ENCODE results near the gene AMOTL1. TPM values are rescaled to one million over a fixed set of nuclear protein-coding genes. Genes with fewer than 3 reads are reported as not detected.

The AMOTL1 gene
- total RNA-seq, 1 experiment from 2014 or later = 76.6 TPM

DNA sequence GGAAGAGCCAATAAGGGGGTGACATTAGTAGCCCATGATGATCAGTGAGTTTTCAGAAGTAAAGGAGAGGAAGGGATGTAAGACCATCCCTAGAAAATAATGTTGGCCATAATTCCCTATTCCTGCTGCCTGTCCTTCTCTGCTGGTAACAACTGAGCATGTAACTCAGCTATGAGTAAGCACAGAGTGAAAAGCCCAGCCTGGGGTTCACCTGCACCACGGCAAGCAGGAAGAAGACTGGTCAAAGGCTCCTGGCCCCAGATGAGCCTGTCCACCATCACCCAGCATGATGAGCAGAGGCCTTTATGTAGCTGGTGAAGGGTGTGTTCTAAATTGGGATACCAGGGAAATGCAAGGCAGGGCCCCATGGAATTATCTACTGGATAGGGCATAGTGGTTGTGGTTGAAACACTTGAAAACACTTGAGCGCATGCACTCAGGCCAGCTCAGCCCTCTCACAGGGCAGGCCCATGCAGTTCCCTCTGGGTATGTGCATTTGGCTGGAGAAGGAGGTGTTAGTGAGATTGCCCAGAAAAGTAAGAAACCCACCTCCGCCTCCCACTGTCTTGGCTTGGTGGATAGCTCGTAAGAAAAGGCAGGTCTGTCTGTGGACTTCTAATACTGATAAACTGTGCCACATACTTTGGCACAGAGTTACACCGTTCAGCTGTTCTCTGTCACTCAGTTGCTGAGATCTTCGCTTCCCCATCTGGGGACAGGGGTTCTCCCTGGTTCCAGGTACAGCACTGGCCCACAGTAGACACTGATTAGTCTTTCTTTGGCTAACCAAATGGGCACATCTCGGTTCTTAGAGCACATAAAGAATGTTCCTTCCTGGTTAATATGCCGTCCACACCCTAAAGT lies 86.8 kb downstream of the AMOTL1 start:
- TF ChIP-seq CTCF (IDR thresholded peaks at IDR 0.05; ENCODE audit: unreplicated experiment) = no peak
- Mint-ChIP-seq H3K27me3 (ENCODE audit: insufficient read depth, unreplicated experiment) (no peaks in the 10 kb centered on the region), H3K4me3 (ENCODE audit: unreplicated experiment) (no peak overlapping the region), H3K27ac (ENCODE audit: low read depth, unreplicated experiment) (no peak overlapping the region), H3K4me1 (ENCODE audit: insufficient read depth, unreplicated experiment) (peaks cover 11% of the 10 kb centered on the region), H3K36me3 (ENCODE audit: insufficient read depth, unreplicated experiment) (peaks cover 74% of the 10 kb centered on the region), H3K9me3 (ENCODE audit: unreplicated experiment) (no peaks in the 10 kb centered on the region)
- no peak for DNase-seq (ENCODE audit: unreplicated experiment)
- no TSS peak for BruUV-seq (replicated peaks)
- ChIA-PET CTCF (interaction anchor here (1.2 to 6.1 kb wide), 4 partner anchors 10 to 233 kb away, joined by 4 to 64 read pairs (median 6); no protein-coding TSS in a partner anchor), POLR2A (interaction anchor here (0.8 kb wide), 1 partner anchor 9 kb away, joined by 3 read pairs; no protein-coding TSS in a partner anchor)
- intact Hi-C loops (cut with micrococcal nuclease) = no loop called here

GRCh38 chr11:94855666-94856065 lies 87.5 kb downstream of the AMOTL1 start:
- POLR2A ChIA-PET = no interaction called here
- CTCF ChIA-PET = no interaction called here

GRCh38 chr11:94856443-94856842 lies 88.3 kb downstream of the AMOTL1 start:
- TF ChIP-seq CTCF (IDR thresholded peaks at IDR 0.05; ENCODE audit: unreplicated experiment) = no peak
- BruUV-seq (replicated peaks) = no TSS peak
- H3K4me1 Mint-ChIP-seq (ENCODE audit: insufficient read depth, unreplicated experiment) = peaks cover 11% of the 10 kb centered on the region
- no peaks in the 10 kb centered on the region for H3K9me3 Mint-ChIP-seq (ENCODE audit: unreplicated experiment)
- peaks cover 78% of the 10 kb centered on the region for H3K36me3 Mint-ChIP-seq (ENCODE audit: insufficient read depth, unreplicated experiment)
- intact Hi-C loops (cut with micrococcal nuclease) = no loop called here
- ChIA-PET CTCF (interaction anchor here (0.6 to 1.0 kb wide), 3 partner anchors 41 to 989 kb away, joined by 3 read pairs; no protein-coding TSS in a partner anchor), POLR2A (interaction anchor here (1.0 kb wide), 1 partner anchor 11 kb away, joined by 3 read pairs; no protein-coding TSS in a partner anchor)
- H3K4me3 Mint-ChIP-seq (ENCODE audit: unreplicated experiment) = no peak overlapping the region
- H3K27me3 Mint-ChIP-seq (ENCODE audit: insufficient read depth, unreplicated experiment) = no peaks in the 10 kb centered on the region
- no peak for DNase-seq (ENCODE audit: unreplicated experiment)
- H3K27ac Mint-ChIP-seq (ENCODE audit: low read depth, unreplicated experiment) = peak overlapping the region; percentile 61

More at GRCh38 chr11:94855666-94856065, 87.5 kb downstream of the AMOTL1 start:
- intact Hi-C loops (cut with micrococcal nuclease) = no loop called here
- H3K27me3 Mint-ChIP-seq (ENCODE audit: insufficient read depth, unreplicated experiment) = no peaks in the 10 kb centered on the region
- H3K4me3 Mint-ChIP-seq (ENCODE audit: unreplicated experiment) = no peak overlapping the region
- H3K36me3 Mint-ChIP-seq (ENCODE audit: insufficient read depth, unreplicated experiment) = peaks cover 72% of the 10 kb centered on the region
- no peak for TF ChIP-seq CTCF (IDR thresholded peaks at IDR 0.05; ENCODE audit: unreplicated experiment)
- no peak for DNase-seq (ENCODE audit: unreplicated experiment)
- no TSS peak for BruUV-seq (replicated peaks)
- no peak overlapping the region for H3K27ac Mint-ChIP-seq (ENCODE audit: low read depth, unreplicated experiment)
- H3K4me1 Mint-ChIP-seq (ENCODE audit: insufficient read depth, unreplicated experiment) = peaks cover 11% of the 10 kb centered on the region
- H3K9me3 Mint-ChIP-seq (ENCODE audit: unreplicated experiment) = no peaks in the 10 kb centered on the region

DNA sequence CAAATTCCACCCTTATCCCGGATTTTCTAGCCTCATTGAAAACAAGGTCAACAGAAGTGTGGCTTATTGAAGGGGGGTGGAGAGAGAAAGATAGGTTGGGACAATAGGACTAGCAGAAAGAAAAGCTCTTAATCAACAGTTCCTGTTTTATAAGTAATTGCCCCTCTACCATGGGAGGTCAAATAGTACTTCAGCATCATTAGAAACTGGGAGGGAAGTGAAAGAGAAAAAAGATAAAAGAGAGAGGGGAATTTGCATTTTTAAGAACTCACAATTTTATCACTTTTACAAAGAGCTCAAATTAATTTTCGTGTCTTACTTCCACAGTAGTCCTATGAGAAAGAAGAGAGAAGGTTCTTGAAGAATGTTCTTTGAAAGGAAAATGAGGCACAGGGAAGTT lies 89.2 kb downstream of the AMOTL1 start:
- H3K36me3 Mint-ChIP-seq (ENCODE audit: insufficient read depth, unreplicated experiment) = peaks cover 74% of the 10 kb centered on the region

More for the DNA sequence above, 89.2 kb downstream of the AMOTL1 start:
- DNase-seq (ENCODE audit: unreplicated experiment) = no peak
- H3K9me3 Mint-ChIP-seq (ENCODE audit: unreplicated experiment) = no peaks in the 10 kb centered on the region
- H3K4me3 Mint-ChIP-seq (ENCODE audit: unreplicated experiment) = no peak overlapping the region
- no peaks in the 10 kb centered on the region for H3K27me3 Mint-ChIP-seq (ENCODE audit: insufficient read depth, unreplicated experiment)
- ChIA-PET POLR2A (interaction anchor here (1.0 kb wide), 1 partner anchor 10 kb away, joined by 3 read pairs; no protein-coding TSS in a partner anchor), CTCF (interaction anchor here (0.9 to 2.0 kb wide), 3 partner anchors 40 to 234 kb away, joined by 3 to 10 read pairs (median 3); no protein-coding TSS in a partner anchor)
- BruUV-seq (replicated peaks) = no TSS peak
- TF ChIP-seq CTCF (IDR thresholded peaks at IDR 0.05; ENCODE audit: unreplicated experiment) = no peak
- intact Hi-C loops (cut with micrococcal nuclease) = no loop called here
- peaks cover 5% of the 10 kb centered on the region for H3K4me1 Mint-ChIP-seq (ENCODE audit: insufficient read depth, unreplicated experiment)
- H3K27ac Mint-ChIP-seq (ENCODE audit: low read depth, unreplicated experiment) = no peak overlapping the region

All from MCF 10A (cell line).